HEK293 (cell line): ENCODE results near the gene ZNF546.
A peak's percentile ranks its signal among the peaks of the same experiment; 100 is the strongest.

Experiments used
- CTCF ChIA-PET: fragments of 350-600 bp; formaldehyde crosslinking; extraction: SDS; loops from one replicate; lab custom pipeline; 2021; ENCODE audit warnings: antibody characterized with exemption; lab: Yijun Ruan, JAX
- POLR2A ChIA-PET: fragments of 300-600 bp; formaldehyde crosslinking; extraction: SDS; loops from one replicate; lab custom pipeline; 2020; ENCODE audit warnings: antibody characterized with exemption, inconsistent platforms; lab: Yijun Ruan, JAX
- H3K27ac ChIP-seq: fragments of 200-500 bp; sonication (Bioruptor generic); 2 replicates; pipeline ENCODE4 v1.5.1; 2014; ENCODE audit warnings: low read depth, low read length, control low read depth, inconsistent platforms; ENCODE audit errors: extremely low read depth
- H3K36me3 ChIP-seq, 2 experiments: fragments of 200-500 bp in 1 of 2; sonication (Bioruptor generic) in 1 of 2; 1 replicate in 1 of 2; 2 replicates in 1 of 2; pipeline ENCODE4 v1.5.1; 2014 to 2017; ENCODE audit warnings: inconsistent platforms in 2 of 2, low read length in 2 of 2; ENCODE audit not compliant: control insufficient read depth in 2 of 2, insufficient read depth in 1 of 2
- H3K4me1 ChIP-seq: fragments of 200-500 bp; sonication (Bioruptor generic); 2 replicates; pipeline ENCODE4 v1.5.1; 2014; ENCODE audit warnings: mild to moderate bottlenecking, low read length, inconsistent platforms; ENCODE audit not compliant: control insufficient read depth, insufficient read depth
- H3K4me3 ChIP-seq: 2 replicates; pipeline ENCODE4 v1.5.1; 2011; ENCODE audit warnings: low read depth, mild to moderate bottlenecking, control low read depth, low read length, moderate library complexity
- H3K9me3 ChIP-seq: fragments of 200-500 bp; sonication (Bioruptor generic); 2 replicates; pipeline ENCODE4 v1.5.1; 2014; ENCODE audit warnings: low read depth, low read length, inconsistent platforms; ENCODE audit not compliant: control insufficient read depth, insufficient read depth
- KLF10 ChIP-seq: fragments of 450-650 bp; IDR thresholded peaks from 2 replicates; pipeline ENCODE4 v1.5.1; 2018; ENCODE audit warnings: missing biosample characterization, mild to moderate bottlenecking, missing genetic modification characterization
- MZF1 ChIP-seq: fragments of 450-650 bp; formaldehyde crosslinking; IDR thresholded peaks from 2 replicates; pipeline ENCODE4 v1.5.1; 2017; ENCODE audit warnings: missing biosample characterization, missing genetic modification characterization, borderline replicate concordance
- OVOL3 ChIP-seq: fragments of 450-650 bp; formaldehyde crosslinking; IDR thresholded peaks from 2 replicates; pipeline ENCODE4 v1.5.1; 2016; ENCODE audit warnings: missing biosample characterization, missing genetic modification characterization
- PRDM4 ChIP-seq: fragments of 450-650 bp; formaldehyde crosslinking; IDR thresholded peaks from 2 replicates; pipeline ENCODE4 v1.5.1; 2017; ENCODE audit warnings: missing biosample characterization, missing genetic modification characterization
- REST ChIP-seq: fragments of 450-650 bp; formaldehyde crosslinking; IDR thresholded peaks from 2 replicates; pipeline ENCODE4 v1.5.1; 2016; ENCODE audit warnings: missing biosample characterization, missing genetic modification characterization
- TCF7L2 ChIP-seq: IDR thresholded peaks from 2 replicates; pipeline ENCODE4 v1.6.1; 2011; ENCODE audit warnings: low read depth, mild to moderate bottlenecking, inconsistent platforms, low read length, moderate library complexity, borderline replicate concordance
- TRIM28 ChIP-seq: IDR thresholded peaks from 2 replicates; pipeline ENCODE4 v1.6.1; 2011; ENCODE audit warnings: low read length, control low read depth, borderline replicate concordance
- ZFHX2 ChIP-seq: fragments of 450-650 bp; formaldehyde crosslinking; conservative IDR thresholded peaks from 2 replicates; pipeline ENCODE4 v1.5.1; 2016; ENCODE audit warnings: missing biosample characterization, missing genetic modification characterization
- ZFP3 ChIP-seq: fragments of 450-650 bp; formaldehyde crosslinking; IDR thresholded peaks from 2 replicates; pipeline ENCODE4 v1.5.1; 2016; ENCODE audit warnings: low read depth, missing biosample characterization, missing genetic modification characterization
- ZFP69B ChIP-seq: fragments of 450-650 bp; formaldehyde crosslinking; IDR thresholded peaks from 2 replicates; pipeline ENCODE4 v1.5.1; 2016; ENCODE audit warnings: missing biosample characterization, missing genetic modification characterization
- ZNF10 ChIP-seq: fragments of 450-650 bp; formaldehyde crosslinking; IDR thresholded peaks from 2 replicates; pipeline ENCODE4 v1.5.1; 2017; ENCODE audit warnings: missing biosample characterization, missing genetic modification characterization
- ZNF19 ChIP-seq: fragments of 450-650 bp; formaldehyde crosslinking; IDR thresholded peaks from 2 replicates; pipeline ENCODE4; 2016; ENCODE audit warnings: missing biosample characterization, missing genetic modification characterization, low read depth
- ZNF214 ChIP-seq: fragments of 450-650 bp; formaldehyde crosslinking; IDR thresholded peaks from 2 replicates; pipeline ENCODE4 v1.5.1; 2017; ENCODE audit warnings: missing biosample characterization, mild to moderate bottlenecking, missing genetic modification characterization, borderline replicate concordance
- ZNF248 ChIP-seq: fragments of 450-650 bp; formaldehyde crosslinking; IDR thresholded peaks from 2 replicates; pipeline ENCODE4 v1.5.1; 2017; ENCODE audit warnings: missing biosample characterization, missing genetic modification characterization
- ZNF302 ChIP-seq: fragments of 450-650 bp; formaldehyde crosslinking; IDR thresholded peaks from 2 replicates; pipeline ENCODE4 v1.5.1; 2016; ENCODE audit warnings: missing biosample characterization, missing genetic modification characterization, low read depth
- ZNF350 ChIP-seq: fragments of 450-650 bp; formaldehyde crosslinking; IDR thresholded peaks from 2 replicates; pipeline ENCODE4 v1.5.0; 2017; ENCODE audit warnings: missing biosample characterization, mild to moderate bottlenecking, missing genetic modification characterization
- ZNF37A ChIP-seq: fragments of 450-650 bp; IDR thresholded peaks from 2 replicates; pipeline ENCODE4 v1.5.1; 2018; ENCODE audit warnings: missing biosample characterization, missing genetic modification characterization
- ZNF623 ChIP-seq: fragments of 450-650 bp; formaldehyde crosslinking; IDR thresholded peaks from 2 replicates; pipeline ENCODE4 v1.5.1; 2016; ENCODE audit warnings: missing biosample characterization, missing genetic modification characterization
- ZNF626 ChIP-seq: fragments of 450-650 bp; sonication (Bioruptor Pico); formaldehyde crosslinking; IDR thresholded peaks from 2 replicates; pipeline ENCODE4 v1.5.1; 2018; ENCODE audit warnings: missing biosample characterization, missing genetic modification characterization, inconsistent platforms
- ZNF76 ChIP-seq: fragments of 450-650 bp; formaldehyde crosslinking; IDR thresholded peaks from 2 replicates; pipeline ENCODE4; 2016; ENCODE audit warnings: low read depth, missing biosample characterization, missing genetic modification characterization, borderline replicate concordance
- TF ChIP-seq, protein P1 (sequence below): fragments of 450-650 bp; formaldehyde crosslinking; IDR thresholded peaks from 2 replicates; pipeline ENCODE4 v1.5.1; 2016; ENCODE audit warnings: missing biosample characterization, missing genetic modification characterization
- TF ChIP-seq, protein P2 (sequence below): fragments of 450-650 bp; formaldehyde crosslinking; IDR thresholded peaks from 2 replicates; pipeline ENCODE4 v1.5.1; 2017; ENCODE audit warnings: missing biosample characterization, missing genetic modification characterization
- TF ChIP-seq, protein P3 (sequence below): fragments of 450-650 bp; formaldehyde crosslinking; IDR thresholded peaks from 2 replicates; pipeline ENCODE4 v1.5.1; 2017; ENCODE audit warnings: missing biosample characterization, mild to moderate bottlenecking, missing genetic modification characterization, moderate library complexity
- TF ChIP-seq, protein P4 (sequence below): fragments of 450-650 bp; formaldehyde crosslinking; IDR thresholded peaks from 2 replicates; pipeline ENCODE4 v1.5.1; 2016; ENCODE audit warnings: missing biosample characterization, missing genetic modification characterization

ZNF546 gene

DNA sequence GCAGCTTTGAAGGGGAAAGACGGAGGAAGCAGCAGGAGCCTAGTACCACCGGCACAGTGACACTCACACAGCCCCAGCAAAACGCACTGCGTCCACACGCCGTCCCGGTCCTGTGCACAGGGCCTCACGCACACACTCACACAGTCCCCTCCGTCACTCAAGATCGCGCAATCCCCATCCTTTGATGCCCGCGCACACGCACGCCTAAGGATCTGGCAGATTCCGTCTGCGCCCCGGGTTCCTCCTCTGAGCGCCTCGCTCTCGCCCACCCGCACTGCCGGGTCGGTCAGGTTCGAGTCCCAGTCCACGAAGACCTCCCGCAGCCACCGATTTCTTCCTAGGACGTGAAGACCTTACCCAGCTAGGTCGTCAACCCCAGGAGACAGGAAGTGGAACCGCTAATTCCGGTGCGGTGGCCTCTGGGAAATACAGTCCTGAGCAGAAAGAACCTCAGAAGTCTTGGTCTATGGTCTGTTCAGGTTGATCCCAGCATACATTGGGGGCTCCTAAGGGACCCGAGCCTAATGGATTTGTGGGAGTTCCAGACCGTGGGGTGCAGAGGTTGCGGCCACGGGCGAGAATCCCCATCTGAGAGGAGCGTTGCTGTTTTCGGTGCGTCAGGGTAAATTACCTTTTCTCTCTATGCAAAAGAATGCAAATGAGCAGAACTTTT, 59.1 kb downstream of the ZNF546 start, which contains the start of gene ZNF780B (continued):
- peak; percentile 62 for TF ChIP-seq ZFHX2
- no peak for TF ChIP-seq ZNF19 (tag by site-specific recombination)
- TF ChIP-seq ZFP69B (tag by site-specific recombination) = peak; percentile 64; the same call in 1 of the 2 replicates
- no peak for TF ChIP-seq ZNF214 (tag by site-specific recombination)
- TF ChIP-seq REST = peak; percentile 32; the same call in 1 of the 2 replicates
- peak; percentile 36; the same call in 1 of the 2 replicates for TF ChIP-seq TRIM28
- TF ChIP-seq ZFP3 (tag by site-specific recombination) = no peak
- no peak for TF ChIP-seq ZNF10 (tag by site-specific recombination)
- TF ChIP-seq TCF7L2 = no peak; the same call in 1 of the 2 replicates
- peak; percentile 79; the same call in 1 of the 2 replicates for TF ChIP-seq ZNF350 (tag by site-specific recombination)

DNA sequence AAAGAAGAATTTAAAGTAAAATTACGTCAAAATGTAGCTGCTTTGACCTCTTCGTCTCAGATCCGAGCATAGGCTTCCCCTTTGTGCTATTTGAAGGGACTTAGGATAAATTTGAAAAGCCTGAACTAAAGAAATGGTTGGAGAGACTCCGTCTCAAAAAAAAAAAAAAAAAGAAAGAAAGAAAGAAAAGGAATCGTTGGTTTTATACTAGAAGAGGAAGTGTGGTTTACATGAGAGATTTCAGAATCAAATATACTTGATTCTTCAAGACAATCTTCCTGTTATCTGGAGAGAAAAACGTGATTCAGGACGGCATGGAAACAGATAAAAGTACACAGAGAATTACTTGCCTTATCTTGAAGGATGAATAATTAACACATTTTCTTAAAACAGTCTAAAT, 59.6 kb downstream of the ZNF546 start:
- POLR2A ChIA-PET = interaction anchor here (1.0 to 2.3 kb wide), 7 partner anchors 10 to 210 kb away, joined by 3 to 11 read pairs (median 5); partner anchors contain the start of genes FBL, PSMC4, ZNF546 and ZNF780A
- Histone ChIP-seq H3K36me3 (peaks cover 0 to 31% of the 10 kb centered on the region in 2 experiments; a peak in 2 of 3 replicates), H3K9me3 (peaks cover 33% of the 10 kb centered on the region), H3K27ac (peak overlapping the region; percentile 68; the same call in 1 of the 2 replicates), H3K4me1 (peaks cover 16% of the 10 kb centered on the region; the same call in 1 of the 2 replicates), H3K4me3 (peak overlapping the region; percentile 64)
- CTCF ChIA-PET = interaction anchor here (1.0 to 2.3 kb wide), 4 partner anchors 9 to 578 kb away, joined by 4 to 9 read pairs (median 7); no protein-coding TSS in a partner anchor
- TF ChIP-seq, protein P1, sequence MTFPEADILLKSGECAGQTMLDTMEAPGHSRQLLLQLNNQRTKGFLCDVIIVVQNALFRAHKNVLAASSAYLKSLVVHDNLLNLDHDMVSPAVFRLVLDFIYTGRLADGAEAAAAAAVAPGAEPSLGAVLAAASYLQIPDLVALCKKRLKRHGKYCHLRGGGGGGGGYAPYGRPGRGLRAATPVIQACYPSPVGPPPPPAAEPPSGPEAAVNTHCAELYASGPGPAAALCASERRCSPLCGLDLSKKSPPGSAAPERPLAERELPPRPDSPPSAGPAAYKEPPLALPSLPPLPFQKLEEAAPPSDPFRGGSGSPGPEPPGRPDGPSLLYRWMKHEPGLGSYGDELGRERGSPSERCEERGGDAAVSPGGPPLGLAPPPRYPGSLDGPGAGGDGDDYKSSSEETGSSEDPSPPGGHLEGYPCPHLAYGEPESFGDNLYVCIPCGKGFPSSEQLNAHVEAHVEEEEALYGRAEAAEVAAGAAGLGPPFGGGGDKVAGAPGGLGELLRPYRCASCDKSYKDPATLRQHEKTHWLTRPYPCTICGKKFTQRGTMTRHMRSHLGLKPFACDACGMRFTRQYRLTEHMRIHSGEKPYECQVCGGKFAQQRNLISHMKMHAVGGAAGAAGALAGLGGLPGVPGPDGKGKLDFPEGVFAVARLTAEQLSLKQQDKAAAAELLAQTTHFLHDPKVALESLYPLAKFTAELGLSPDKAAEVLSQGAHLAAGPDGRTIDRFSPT (tag by site-specific recombination) = no peak
- TF ChIP-seq PRDM4 (tag by site-specific recombination) (no peak), ZNF626 (tag by site-specific recombination) (0 out of 2 replicates have a peak, but pooled peaks have one; percentile 12), ZNF623 (tag by site-specific recombination) (0 out of 2 replicates have a peak, but pooled peaks have one; percentile 9), ZNF248 (no peak), ZNF302 (tag by site-specific recombination) (no peak), MZF1 (no peak), ZNF37A (tag by site-specific recombination) (no peak), ZNF76 (tag by site-specific recombination) (no peak), OVOL3 (tag by site-specific recombination) (no peak), KLF10 (tag by site-specific recombination) (0 out of 2 replicates have a peak, but pooled peaks have one; percentile 4)
- TF ChIP-seq, protein P2, sequence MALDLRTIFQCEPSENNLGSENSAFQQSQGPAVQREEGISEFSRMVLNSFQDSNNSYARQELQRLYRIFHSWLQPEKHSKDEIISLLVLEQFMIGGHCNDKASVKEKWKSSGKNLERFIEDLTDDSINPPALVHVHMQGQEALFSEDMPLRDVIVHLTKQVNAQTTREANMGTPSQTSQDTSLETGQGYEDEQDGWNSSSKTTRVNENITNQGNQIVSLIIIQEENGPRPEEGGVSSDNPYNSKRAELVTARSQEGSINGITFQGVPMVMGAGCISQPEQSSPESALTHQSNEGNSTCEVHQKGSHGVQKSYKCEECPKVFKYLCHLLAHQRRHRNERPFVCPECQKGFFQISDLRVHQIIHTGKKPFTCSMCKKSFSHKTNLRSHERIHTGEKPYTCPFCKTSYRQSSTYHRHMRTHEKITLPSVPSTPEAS = no peak
- TF ChIP-seq, protein P3, sequence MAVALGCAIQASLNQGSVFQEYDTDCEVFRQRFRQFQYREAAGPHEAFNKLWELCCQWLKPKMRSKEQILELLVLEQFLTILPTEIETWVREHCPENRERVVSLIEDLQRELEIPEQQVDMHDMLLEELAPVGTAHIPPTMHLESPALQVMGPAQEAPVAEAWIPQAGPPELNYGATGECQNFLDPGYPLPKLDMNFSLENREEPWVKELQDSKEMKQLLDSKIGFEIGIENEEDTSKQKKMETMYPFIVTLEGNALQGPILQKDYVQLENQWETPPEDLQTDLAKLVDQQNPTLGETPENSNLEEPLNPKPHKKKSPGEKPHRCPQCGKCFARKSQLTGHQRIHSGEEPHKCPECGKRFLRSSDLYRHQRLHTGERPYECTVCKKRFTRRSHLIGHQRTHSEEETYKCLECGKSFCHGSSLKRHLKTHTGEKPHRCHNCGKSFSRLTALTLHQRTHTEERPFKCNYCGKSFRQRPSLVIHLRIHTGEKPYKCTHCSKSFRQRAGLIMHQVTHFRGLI = no peak
- TF ChIP-seq, protein P4, sequence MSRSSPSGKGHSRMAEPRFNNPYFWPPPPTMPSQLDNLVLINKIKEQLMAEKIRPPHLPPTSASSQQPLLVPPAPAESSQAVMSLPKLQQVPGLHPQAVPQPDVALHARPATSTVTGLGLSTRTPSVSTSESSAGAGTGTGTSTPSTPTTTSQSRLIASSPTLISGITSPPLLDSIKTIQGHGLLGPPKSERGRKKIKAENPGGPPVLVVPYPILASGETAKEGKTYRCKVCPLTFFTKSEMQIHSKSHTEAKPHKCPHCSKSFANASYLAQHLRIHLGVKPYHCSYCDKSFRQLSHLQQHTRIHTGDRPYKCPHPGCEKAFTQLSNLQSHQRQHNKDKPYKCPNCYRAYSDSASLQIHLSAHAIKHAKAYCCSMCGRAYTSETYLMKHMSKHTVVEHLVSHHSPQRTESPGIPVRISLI (tag by site-specific recombination) = peak; percentile 85
